Measurements from ENCODE around the gene TRABD2B. TPM values are rescaled to one million over a fixed set of nuclear protein-coding genes. Genes with fewer than 3 reads are reported as not detected.

Gene TRABD2B
- total RNA-seq, 4 donors from 2014 or later: 0.35 to 2.5 (median 0.88) TPM

DNA sequence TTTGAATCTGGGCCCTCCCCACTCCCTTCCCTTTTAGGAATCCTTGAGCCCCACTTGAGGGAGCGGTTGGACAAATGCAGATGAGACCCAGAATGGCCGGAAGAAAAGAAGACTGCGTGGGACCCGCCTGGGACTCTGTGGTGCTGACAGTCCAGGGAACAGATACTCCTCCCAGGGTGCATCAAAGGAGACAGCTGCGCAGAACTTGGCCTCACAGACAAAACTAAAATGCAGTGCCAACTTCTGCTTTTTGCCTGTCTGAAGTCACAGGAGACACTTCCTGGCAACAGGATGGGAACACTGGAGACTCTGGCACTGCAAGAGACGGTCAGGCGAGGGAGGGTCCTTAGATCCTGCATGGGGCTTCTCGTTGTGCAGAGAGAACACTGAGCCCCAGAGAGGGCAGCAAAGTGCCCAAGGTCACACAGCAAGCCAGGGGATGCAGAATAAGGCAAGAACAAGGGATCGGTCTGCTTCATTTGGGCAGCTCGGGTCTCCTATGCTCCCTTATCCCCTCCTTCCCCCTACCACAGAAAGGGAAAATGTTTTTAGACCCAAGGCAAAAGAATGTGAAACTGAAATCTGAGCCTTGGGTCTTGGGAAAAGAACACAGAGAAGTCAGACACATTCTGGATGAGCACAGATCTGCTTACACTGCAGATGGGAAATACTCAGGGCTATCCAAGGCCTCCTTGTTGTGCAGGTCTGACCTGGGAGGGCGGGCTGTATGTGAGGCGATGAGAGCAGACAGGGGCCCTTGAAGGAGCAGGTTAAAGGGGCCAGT, 182.4 kb downstream of the TRABD2B start:
- H3K4me3 ChIP-seq: no peak overlapping the region
- H3K27me3 ChIP-seq: no peaks in the 10 kb centered on the region
- DNase-seq: no peak
- no peaks in the 10 kb centered on the region for H3K36me3 ChIP-seq
- H3K4me1 ChIP-seq: no peaks in the 10 kb centered on the region
- TF ChIP-seq CTCF (IDR thresholded peaks at IDR 0.05) (no peak), POLR2A (IDR thresholded peaks at IDR 0.05) (no peak)
- H3K9me3 ChIP-seq: no peaks in the 10 kb centered on the region
- H3K27ac ChIP-seq: no peak overlapping the region

- Histone ChIP-seq H3K36me3 (no peaks in the 10 kb centered on the region), H3K4me3 (no peak overlapping the region), H3K9me3 (no peaks in the 10 kb centered on the region), H3K4me1 (no peaks in the 10 kb centered on the region), H3K27ac (no peak overlapping the region), H3K27me3 (no peaks in the 10 kb centered on the region)
- no peak for TF ChIP-seq POLR2A (IDR thresholded peaks at IDR 0.05)
- TF ChIP-seq CTCF (IDR thresholded peaks at IDR 0.05): no peak
- no peak for DNase-seq
Observed at GRCh38 chr1:47813970-47814369, 183.2 kb downstream of the TRABD2B start.

GRCh38 chr1:47812904-47813514, 184.2 kb downstream of the TRABD2B start:
- no peaks in the 10 kb centered on the region for H3K36me3 ChIP-seq
- no peaks in the 10 kb centered on the region for H3K4me1 ChIP-seq
- H3K27me3 ChIP-seq: no peaks in the 10 kb centered on the region
- no peak for DNase-seq
- no peaks in the 10 kb centered on the region for H3K9me3 ChIP-seq
- TF ChIP-seq CTCF (IDR thresholded peaks at IDR 0.05) (no peak), POLR2A (IDR thresholded peaks at IDR 0.05) (no peak)
- no peak overlapping the region for H3K27ac ChIP-seq
- H3K4me3 ChIP-seq: no peak overlapping the region

DNA sequence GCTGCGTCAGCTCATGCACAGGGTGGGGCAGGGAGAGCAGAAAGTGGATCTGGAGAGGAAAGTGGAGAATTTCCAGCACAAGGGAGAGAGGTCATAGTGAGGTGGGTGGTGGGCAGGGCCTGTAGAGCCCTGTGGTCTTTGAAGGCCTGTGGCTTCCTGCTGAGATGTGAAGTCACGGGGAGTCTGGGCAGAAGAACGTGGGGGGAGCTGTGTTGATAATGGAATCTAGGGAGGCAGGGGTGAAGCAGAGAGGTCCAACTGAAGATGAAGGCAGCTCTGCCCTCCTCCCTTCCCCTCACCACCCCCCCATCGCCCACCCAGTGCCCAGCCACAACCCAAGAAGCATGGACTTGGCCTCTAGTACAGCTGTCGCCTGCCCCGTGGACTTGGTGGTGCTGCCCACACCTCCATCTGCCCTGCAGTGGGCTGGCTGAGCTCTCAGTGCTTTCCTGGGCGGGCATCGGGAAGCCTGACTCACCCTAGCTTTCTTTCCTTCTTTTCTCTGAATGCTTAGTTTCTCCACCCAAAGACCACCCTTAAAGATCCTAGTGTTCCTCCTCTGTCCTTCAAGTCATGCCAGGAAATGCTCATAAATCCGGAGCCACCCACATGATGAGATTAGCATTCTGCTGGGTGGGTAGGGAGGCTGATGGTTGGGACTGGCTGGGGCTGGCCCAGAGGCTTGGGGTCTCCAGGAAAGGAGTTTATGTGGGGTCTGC, 186.1 kb downstream of the TRABD2B start:
- no peak for TF ChIP-seq POLR2A (IDR thresholded peaks at IDR 0.05)
- TF ChIP-seq CTCF (IDR thresholded peaks at IDR 0.05): no peak
- DNase-seq: no peak
- no peak overlapping the region for H3K27ac ChIP-seq

GRCh38 chr1:47809301-47810084, 187.7 kb downstream of the TRABD2B start:
- H3K9me3 ChIP-seq: no peaks in the 10 kb centered on the region
- H3K36me3 ChIP-seq: no peaks in the 10 kb centered on the region
- no peak for DNase-seq
- H3K4me1 ChIP-seq: no peaks in the 10 kb centered on the region
- H3K27me3 ChIP-seq: no peaks in the 10 kb centered on the region
- no peak overlapping the region for H3K4me3 ChIP-seq
- H3K27ac ChIP-seq: peak overlapping the region in 2 of 4 donors; percentile 39 to 55
- TF ChIP-seq POLR2A (IDR thresholded peaks at IDR 0.05) (no peak), CTCF (IDR thresholded peaks at IDR 0.05) (no peak)

More for the DNA sequence above, 186.1 kb downstream of the TRABD2B start:
- Histone ChIP-seq H3K4me3 (no peak overlapping the region), H3K4me1 (no peaks in the 10 kb centered on the region), H3K27me3 (no peaks in the 10 kb centered on the region), H3K36me3 (no peaks in the 10 kb centered on the region), H3K9me3 (no peaks in the 10 kb centered on the region)
